Bronchial epithelial cell (primary cell): ENCODE results near the gene OPN1MW2. TPM values are rescaled to one million over a fixed set of nuclear protein-coding genes. Genes with fewer than 3 reads are reported as not detected.
"Not testable (repeated sequence)": the region's sequence is repeated elsewhere in the genome, so short reads cannot be mapped to it uniquely, and the experiment has no call there.

Experiments used
- DNase-seq: peaks from one replicate; pipeline ENCODE4 v3.0.0-alpha.2; 2010; ENCODE audit warnings: low read depth
- FAIRE-seq: peaks from 2 replicates; lab custom pipeline; 2011; peaks lifted over from hg19 to GRCh38; lab: Jason Lieb, UNC
- H3K27me3 ChIP-seq: 2 replicates; pipeline ENCODE4 v1.5.1; 2011; ENCODE audit warnings: low read length; ENCODE audit not compliant: control insufficient read depth, insufficient read depth
- H3K36me3 ChIP-seq: 2 replicates; pipeline ENCODE4 v1.5.1; 2011; ENCODE audit warnings: low read length; ENCODE audit not compliant: control insufficient read depth, insufficient read depth
- H3K4me3 ChIP-seq: 2 replicates; pipeline ENCODE4 v1.5.1; 2011; ENCODE audit warnings: mild to moderate bottlenecking, low read depth, low read length, control low read depth
- total RNA-seq: library from RNA; depleted of rRNA; stranded (reverse); fragments of >200 nt; gene quantifications from 2 replicates; pipeline ENCODE4 v1.2.1, GENCODE V29; 2014

OPN1MW2 gene
- total RNA-seq = not detected in 2 replicates

- not testable (repeated sequence) for H3K27me3 ChIP-seq, H3K4me3 ChIP-seq, DNase-seq, H3K36me3 ChIP-seq, FAIRE-seq
Measured at GRCh38 chrX:154219456-154219855, at the start of gene OPN1MW2. TSS of gene OPN1MW2 (plus strand) at chrX:154219756. CDS start at chrX:154219816, 60 bp downstream.

GRCh38 chrX:154172535-154172943 is 47.0 kb upstream of the OPN1MW2 start:
- H3K4me3 ChIP-seq, DNase-seq, FAIRE-seq, H3K36me3 ChIP-seq, H3K27me3 ChIP-seq: not testable (repeated sequence)

- not testable (repeated sequence) for H3K36me3 ChIP-seq, FAIRE-seq, DNase-seq, H3K27me3 ChIP-seq, H3K4me3 ChIP-seq
Measured at GRCh38 chrX:154174356-154174755, 45.2 kb upstream of the OPN1MW2 start.

- not testable (repeated sequence) for FAIRE-seq, H3K4me3 ChIP-seq, DNase-seq, H3K27me3 ChIP-seq, H3K36me3 ChIP-seq
Measured at GRCh38 chrX:154182296-154182695, 37.3 kb upstream of the OPN1MW2 start, which contains the start of gene OPN1MW. TSS of gene OPN1MW (plus strand) at chrX:154182596. CDS start at chrX:154182678, 82 bp downstream.

GRCh38 chrX:154183794-154184193 is 35.8 kb upstream of the OPN1MW2 start:
- not testable (repeated sequence) for H3K36me3 ChIP-seq, FAIRE-seq, DNase-seq, H3K4me3 ChIP-seq, H3K27me3 ChIP-seq

GRCh38 chrX:154192846-154193245 is 26.7 kb upstream of the OPN1MW2 start:
- DNase-seq, H3K4me3 ChIP-seq: not testable (repeated sequence)

GRCh38 chrX:154194316-154194715 is 25.2 kb upstream of the OPN1MW2 start:
- FAIRE-seq, H3K27me3 ChIP-seq, H3K36me3 ChIP-seq, DNase-seq, H3K4me3 ChIP-seq: not testable (repeated sequence)

More at GRCh38 chrX:154192846-154193245, 26.7 kb upstream of the OPN1MW2 start:
- H3K36me3 ChIP-seq, H3K27me3 ChIP-seq, FAIRE-seq: not testable (repeated sequence)

- not testable (repeated sequence) for DNase-seq, H3K27me3 ChIP-seq, H3K36me3 ChIP-seq, FAIRE-seq, H3K4me3 ChIP-seq
Measured at GRCh38 chrX:154196466-154196865, 23.1 kb upstream of the OPN1MW2 start.

GRCh38 chrX:154209670-154210418 is 9.7 kb upstream of the OPN1MW2 start:
- not testable (repeated sequence) for H3K27me3 ChIP-seq, H3K4me3 ChIP-seq, FAIRE-seq, DNase-seq, H3K36me3 ChIP-seq

GRCh38 chrX:154211057-154211456 is 8.5 kb upstream of the OPN1MW2 start:
- not testable (repeated sequence) for FAIRE-seq, H3K36me3 ChIP-seq, DNase-seq

GRCh38 chrX:154211499-154211898 is 8.1 kb upstream of the OPN1MW2 start:
- FAIRE-seq, H3K36me3 ChIP-seq, H3K4me3 ChIP-seq, H3K27me3 ChIP-seq, DNase-seq: not testable (repeated sequence)

More at GRCh38 chrX:154211057-154211456, 8.5 kb upstream of the OPN1MW2 start:
- not testable (repeated sequence) for H3K4me3 ChIP-seq, H3K27me3 ChIP-seq

GRCh38 chrX:154225292-154225691 is 5.7 kb downstream of the OPN1MW2 start:
- not testable (repeated sequence) for H3K36me3 ChIP-seq, H3K4me3 ChIP-seq, DNase-seq, H3K27me3 ChIP-seq, FAIRE-seq

GRCh38 chrX:154226706-154227105 is 7.2 kb downstream of the OPN1MW2 start:
- not testable (repeated sequence) for H3K36me3 ChIP-seq, DNase-seq, H3K4me3 ChIP-seq, FAIRE-seq, H3K27me3 ChIP-seq

- DNase-seq, H3K4me3 ChIP-seq, FAIRE-seq, H3K27me3 ChIP-seq, H3K36me3 ChIP-seq: not testable (repeated sequence)
Measured at GRCh38 chrX:154231443-154231842, 11.9 kb downstream of the OPN1MW2 start.
